ENCODE results near the gene RARG.

DNA sequence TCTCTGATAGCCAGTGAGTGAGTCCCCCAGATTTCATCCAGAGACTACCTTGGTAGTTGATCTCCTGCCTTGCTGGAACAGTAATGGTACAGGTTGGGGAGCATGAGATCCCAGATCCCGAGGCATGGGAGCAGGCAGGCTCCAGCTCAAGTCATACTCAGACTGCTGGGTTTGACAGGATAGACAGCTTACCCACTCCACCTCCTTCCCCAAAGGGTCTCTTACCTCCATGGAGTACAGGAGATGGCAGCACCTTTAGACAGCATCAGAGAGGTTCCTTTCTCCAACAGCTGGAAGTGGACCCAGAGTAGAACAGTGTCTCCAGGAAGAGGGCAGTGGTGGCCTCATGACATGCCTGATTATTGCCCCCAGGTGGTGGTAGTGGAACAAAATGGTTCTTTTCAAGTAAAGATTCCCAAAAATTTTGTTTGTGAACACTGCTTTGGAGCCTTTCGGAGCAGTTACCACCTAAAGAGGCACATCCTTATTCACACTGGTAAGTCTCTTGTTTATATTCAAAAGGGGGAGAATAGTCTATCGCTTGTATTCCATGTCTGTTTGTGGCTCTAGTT, 46.3 kb downstream of the RARG start:
- no peak for TF ChIP-seq POLR2A (IDR thresholded peaks at IDR 0.05; ENCODE audit: low read depth, low read length)
- TF ChIP-seq, protein P1, sequence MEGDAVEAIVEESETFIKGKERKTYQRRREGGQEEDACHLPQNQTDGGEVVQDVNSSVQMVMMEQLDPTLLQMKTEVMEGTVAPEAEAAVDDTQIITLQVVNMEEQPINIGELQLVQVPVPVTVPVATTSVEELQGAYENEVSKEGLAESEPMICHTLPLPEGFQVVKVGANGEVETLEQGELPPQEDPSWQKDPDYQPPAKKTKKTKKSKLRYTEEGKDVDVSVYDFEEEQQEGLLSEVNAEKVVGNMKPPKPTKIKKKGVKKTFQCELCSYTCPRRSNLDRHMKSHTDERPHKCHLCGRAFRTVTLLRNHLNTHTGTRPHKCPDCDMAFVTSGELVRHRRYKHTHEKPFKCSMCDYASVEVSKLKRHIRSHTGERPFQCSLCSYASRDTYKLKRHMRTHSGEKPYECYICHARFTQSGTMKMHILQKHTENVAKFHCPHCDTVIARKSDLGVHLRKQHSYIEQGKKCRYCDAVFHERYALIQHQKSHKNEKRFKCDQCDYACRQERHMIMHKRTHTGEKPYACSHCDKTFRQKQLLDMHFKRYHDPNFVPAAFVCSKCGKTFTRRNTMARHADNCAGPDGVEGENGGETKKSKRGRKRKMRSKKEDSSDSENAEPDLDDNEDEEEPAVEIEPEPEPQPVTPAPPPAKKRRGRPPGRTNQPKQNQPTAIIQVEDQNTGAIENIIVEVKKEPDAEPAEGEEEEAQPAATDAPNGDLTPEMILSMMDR (IDR thresholded peaks at IDR 0.05; ENCODE audit: extremely low read depth in 1 of 2, insufficient read depth in 1 of 2, low read depth in 1 of 2, low read length in 2 of 2) = no peak
- TF ChIP-seq, protein P2, sequence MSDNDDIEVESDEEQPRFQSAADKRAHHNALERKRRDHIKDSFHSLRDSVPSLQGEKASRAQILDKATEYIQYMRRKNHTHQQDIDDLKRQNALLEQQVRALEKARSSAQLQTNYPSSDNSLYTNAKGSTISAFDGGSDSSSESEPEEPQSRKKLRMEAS (IDR thresholded peaks at IDR 0.05; ENCODE audit: insufficient read depth, insufficient read length) = no peak
- TF ChIP-seq GATA2 (IDR thresholded peaks at IDR 0.05; ENCODE audit: insufficient read depth, insufficient read length, low read depth, low read length) = no peak
- TF ChIP-seq POLR2AphosphoS5 (IDR thresholded peaks at IDR 0.05; ENCODE audit: insufficient read depth, low read depth, low read length) = no peak
- no peak for TF ChIP-seq EZH2 (IDR thresholded peaks at IDR 0.05; ENCODE audit: borderline replicate concordance, low read depth, low read length, severe bottlenecking)
